Ovary (tissue), 9 donors: ENCODE measurements around the gene SHB. TPM values are rescaled to one million over a fixed set of nuclear protein-coding genes. Genes with fewer than 3 reads are reported as not detected.

Experiments used
- DNase-seq, 5 donors: peaks; one replicate each; pipeline ENCODE4 v3.0.0-alpha.2; 2019 to 2020
- H3K27ac ChIP-seq, 2 donors: fragments of 200-600 bp; one replicate each; pipeline versions ENCODE4 v1.5.1 to v1.8.0; 2019 to 2022
- H3K27me3 ChIP-seq: fragments of 200-600 bp; one replicate; pipeline ENCODE4 v1.8.0; 2022
- H3K36me3 ChIP-seq: fragments of 200-600 bp; sonication (generic); one replicate; pipeline ENCODE4 v1.5.1; 2019
- H3K4me1 ChIP-seq: one replicate; pipeline ENCODE4 v1.8.1; 2013; ENCODE audit warnings: mild to moderate bottlenecking, moderate library complexity; ENCODE audit not compliant: insufficient read depth
- H3K4me3 ChIP-seq: fragments of 200-600 bp; sonication (generic); one replicate; pipeline ENCODE4 v1.5.1; 2017
- H3K9me3 ChIP-seq, 2 donors: fragments of 200-600 bp in 1 of 2; sonication (generic) in 1 of 2; one replicate each; pipeline versions ENCODE4 v1.5.1 to v1.8.1; 2013 to 2019; ENCODE audit warnings: mild to moderate bottlenecking in 1 of 2, moderate library complexity in 1 of 2
- CTCF ChIP-seq, 3 donors: fragments of 450-650 bp in 2 of 3; fragments of 200-600 bp in 1 of 3; IDR thresholded peaks; one replicate each; pipeline versions ENCODE4 v1.5.1 to v1.8.0; 2016 to 2022; ENCODE audit warnings: antibody characterized with exemption in 3 of 3, mild to moderate bottlenecking in 1 of 3
- EP300 ChIP-seq: sonication (generic); formaldehyde crosslinking; IDR thresholded peaks from one replicate; pipeline ENCODE4 v1.6.1; 2017; ENCODE audit warnings: antibody characterized with exemption
- POLR2A ChIP-seq: fragments of 450-650 bp; IDR thresholded peaks from one replicate; pipeline ENCODE4 v1.6.1; 2017; ENCODE audit warnings: antibody characterized with exemption, mild to moderate bottlenecking, moderate library complexity
- WGBS, 3 donors: extraction: QIAGEN DNeasy Blood & Tissue Kit in 1 of 3; methylation state at CpG; one replicate each; pipeline versions ENCODE4 v1.1.5 to v1.1.7; 2013 to 2017; 5-methylcytosine and 5-hydroxymethylcytosine counted together
- intact Hi-C, 4 donors: fragments of 100-400 bp; cut with DNase I; formaldehyde crosslinking; loops; one replicate each; pipeline versions ENCODE4 v1.11.0 to v1.15.1; 2022 to 2023
- polyA plus RNA-seq, 2 donors: library from polyadenylated mRNA; stranded (reverse); fragments of 200-250 nt in 1 of 2; fragments of 350-450 nt in 1 of 2; fragmentation: Illumina TruSeq in 1 of 2; extraction: RNeasy Lipid Tissue Mini Kit (QIAGEN cat#74804) in 1 of 2; gene quantifications; one replicate each; pipeline ENCODE4 v1.2.3, GENCODE V29; 2013 to 2014
- total RNA-seq, 7 donors: library from RNA; depleted of rRNA in 2 of 7; stranded (reverse); fragments of >200 nt in 2 of 7; fragmentation: NEBNext Ultra II Directional in 3 of 7; extraction: Animal tissue kit (Norgen Biotek cat#: 25700) in 3 of 7; gene quantifications; one replicate each; pipeline versions ENCODE4 v1.1.0 to v1.2.4, GENCODE V29; 2016 to 2023
- donor health status: DM: no; HTN: no; CAD: no; lungs with moderate emphysema.
- donor health status: DM: no; HTN: no; CAD: no.
- donor health status: Bipolar disorder and iron deficiency.
- donor health status: DM: yes; HTN: yes; CAD: no.
- donor health status: DM: no; HTN: no; CAD: no.
- donor health status: DM: yes; HTN: yes; CAD: no.

Gene SHB
- total and polyA plus RNA-seq, 9 donors = 3.5 to 23.8 (median 9.0) TPM

- Histone ChIP-seq H3K9me3 (no peaks in the 10 kb centered on the region), H3K4me3 (no peak overlapping the region), H3K36me3 (no peaks in the 10 kb centered on the region), H3K4me1 (peaks cover 3% of the 10 kb centered on the region), H3K27ac (no peak overlapping the region), H3K27me3 (no peaks in the 10 kb centered on the region)
- TF ChIP-seq CTCF (IDR thresholded peaks at IDR 0.05) = no peak
- TF ChIP-seq EP300 = no peak
- no peak for TF ChIP-seq POLR2A
- intact Hi-C loops = no loop called here
- 89 to 97% (median 95%) methylated on average over 8 of the region's 8 CpGs for WGBS, 3 donors
- DNase-seq = no peak
Observed at GRCh38 chr9:38033941-38034340, 35.1 kb downstream of the SHB start.

- Histone ChIP-seq H3K4me3 (no peak overlapping the region), H3K27ac (no peak overlapping the region), H3K9me3 (no peaks in the 10 kb centered on the region), H3K4me1 (no peaks in the 10 kb centered on the region), H3K36me3 (no peaks in the 10 kb centered on the region), H3K27me3 (no peaks in the 10 kb centered on the region)
- 76 to 80% (median 79%) methylated on average over 13 of the region's 13 CpGs for WGBS, 3 donors
- intact Hi-C loops = no loop called here
- no peak for TF ChIP-seq POLR2A
- TF ChIP-seq EP300 = no peak
- no peak for TF ChIP-seq CTCF (IDR thresholded peaks at IDR 0.05)
- no peak for DNase-seq
Observed at GRCh38 chr9:38032266-38033110, 36.5 kb downstream of the SHB start.

GRCh38 chr9:38031594-38031993, 37.4 kb downstream of the SHB start:
- no peak for DNase-seq
- Histone ChIP-seq H3K27ac (no peak overlapping the region), H3K9me3 (no peaks in the 10 kb centered on the region), H3K4me3 (no peak overlapping the region), H3K4me1 (peaks cover 5% of the 10 kb centered on the region), H3K27me3 (no peaks in the 10 kb centered on the region), H3K36me3 (no peaks in the 10 kb centered on the region)
- WGBS, 3 donors = 65 to 77% (median 75%) methylated on average over 4 of the region's 4 CpGs
- TF ChIP-seq CTCF (IDR thresholded peaks at IDR 0.05) = no peak
- TF ChIP-seq EP300 = no peak
- no peak for TF ChIP-seq POLR2A
- intact Hi-C loops = no loop called here

- H3K9me3 ChIP-seq = no peaks in the 10 kb centered on the region
- WGBS, 3 donors = 89 to 100% (median 97%) methylated on average over 3 of the region's 3 CpGs
- no peaks in the 10 kb centered on the region for H3K36me3 ChIP-seq
- intact Hi-C loops = no loop called here
- H3K27ac ChIP-seq = no peak overlapping the region
- H3K4me1 ChIP-seq = peaks cover 8% of the 10 kb centered on the region
- no peak for TF ChIP-seq CTCF (IDR thresholded peaks at IDR 0.05)
- no peak for TF ChIP-seq POLR2A
- TF ChIP-seq EP300 = no peak
- no peak overlapping the region for H3K4me3 ChIP-seq
- no peaks in the 10 kb centered on the region for H3K27me3 ChIP-seq
- no peak for DNase-seq
Observed at GRCh38 chr9:38030658-38031057, 38.4 kb downstream of the SHB start.
